ENCODE data around the gene CUZD1. TPM values are rescaled to one million over a fixed set of nuclear protein-coding genes. Genes with fewer than 3 reads are reported as not detected.

The CUZD1 gene
- polyA plus RNA-seq, 1 of the 3 experiments (the other 2 are of a cell fraction), result 0.89 TPM

DNA sequence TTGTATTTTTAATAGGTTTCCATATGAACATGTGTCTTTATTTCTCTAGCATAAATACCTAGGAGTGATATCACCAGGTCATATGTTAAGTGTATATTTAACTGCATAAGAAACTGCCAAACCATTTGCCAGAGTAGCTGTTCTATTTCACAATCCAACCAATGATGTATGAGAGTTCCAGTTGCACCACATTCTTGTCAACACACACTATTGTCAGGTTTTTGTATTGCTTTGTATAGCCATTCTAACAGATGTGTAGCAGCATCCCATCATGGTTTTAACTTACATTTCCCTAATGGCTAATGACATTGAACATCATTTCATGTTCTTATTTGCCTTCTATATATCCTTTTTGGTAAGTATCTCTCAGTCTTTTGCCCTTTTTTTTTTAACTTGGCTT lies 4.1 kb downstream of the CUZD1 start:
- no peak overlapping the region for H3K4me2 ChIP-seq
- POLR2A ChIA-PET, result no interaction called here

DNA sequence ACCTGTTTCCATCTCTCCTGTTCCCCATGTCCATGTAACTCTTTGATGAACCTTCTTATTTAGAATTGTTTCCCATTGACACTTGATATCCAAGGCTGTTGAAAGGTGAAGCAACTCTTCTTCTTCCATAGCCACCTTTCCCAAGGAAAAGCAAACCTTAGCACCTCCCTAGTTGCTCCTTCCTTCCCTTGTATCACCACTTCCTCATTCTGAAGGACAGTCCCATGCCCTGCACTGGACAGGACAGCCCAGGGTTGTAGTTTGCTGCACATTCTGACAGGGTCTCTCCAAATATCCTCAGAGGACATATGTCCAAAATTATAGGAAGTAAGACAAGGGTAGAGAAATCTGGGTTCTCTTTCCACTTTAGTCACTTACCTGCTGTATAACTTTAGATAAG lies 6.2 kb downstream of the CUZD1 start:
- Histone ChIP-seq H3K4me3 (ENCODE audit: low read depth in 2 of 2, low read length in 1 of 2) (no peak overlapping the region), H3F3A (replicated peaks; ENCODE audit: insufficient read depth) (no peaks in the 10 kb centered on the region), H3K36me3 (replicated peaks in 1 of 2; ENCODE audit: control insufficient read depth in 1 of 2, insufficient read depth in 2 of 2, low read length in 1 of 2) (peaks cover 4 to 14% of the 10 kb centered on the region in 2 experiments), H3K4me1 (ENCODE audit: control insufficient read depth in 1 of 2, insufficient read depth in 2 of 2, low read depth in 1 of 2, low read length in 1 of 2) (no peaks in the 10 kb centered on the region), H4K20me1 (ENCODE audit: insufficient read depth) (no peaks in the 10 kb centered on the region), H3K4me2 (no peak overlapping the region), H3K27me3 (ENCODE audit: insufficient read depth) (no peaks in the 10 kb centered on the region), H3K27ac (ENCODE audit: low read depth in 2 of 2, low read length in 1 of 2) (no peak overlapping the region), H3K9me3 (no peaks in the 10 kb centered on the region), H3K79me2 (ENCODE audit: insufficient read depth) (no peaks in the 10 kb centered on the region), H2AFZ (ENCODE audit: low read depth) (no peak overlapping the region), H3K9me2 (no peaks in the 10 kb centered on the region), H3K9ac (no peak overlapping the region)
- TF ChIP-seq GABPA (IDR thresholded peaks at IDR 0.05; ENCODE audit: low read depth) (no peak), EP300 (IDR thresholded peaks at IDR 0.05; ENCODE audit: borderline replicate concordance in 1 of 2, low read depth in 1 of 2, low read length in 1 of 2) (no peak), RFX5 (IDR thresholded peaks at IDR 0.05; ENCODE audit: low read length) (no peak), FOSL2 (IDR thresholded peaks at IDR 0.05; ENCODE audit: borderline replicate concordance, low read depth) (no peak), RCOR1 (IDR thresholded peaks at IDR 0.05; ENCODE audit: low read length) (no peak), MXI1 (IDR thresholded peaks at IDR 0.05; ENCODE audit: low read depth, low read length) (no peak), SIN3A (IDR thresholded peaks at IDR 0.05; ENCODE audit: borderline replicate concordance, low read depth, low read length) (no peak)
- TF ChIP-seq, protein P1, sequence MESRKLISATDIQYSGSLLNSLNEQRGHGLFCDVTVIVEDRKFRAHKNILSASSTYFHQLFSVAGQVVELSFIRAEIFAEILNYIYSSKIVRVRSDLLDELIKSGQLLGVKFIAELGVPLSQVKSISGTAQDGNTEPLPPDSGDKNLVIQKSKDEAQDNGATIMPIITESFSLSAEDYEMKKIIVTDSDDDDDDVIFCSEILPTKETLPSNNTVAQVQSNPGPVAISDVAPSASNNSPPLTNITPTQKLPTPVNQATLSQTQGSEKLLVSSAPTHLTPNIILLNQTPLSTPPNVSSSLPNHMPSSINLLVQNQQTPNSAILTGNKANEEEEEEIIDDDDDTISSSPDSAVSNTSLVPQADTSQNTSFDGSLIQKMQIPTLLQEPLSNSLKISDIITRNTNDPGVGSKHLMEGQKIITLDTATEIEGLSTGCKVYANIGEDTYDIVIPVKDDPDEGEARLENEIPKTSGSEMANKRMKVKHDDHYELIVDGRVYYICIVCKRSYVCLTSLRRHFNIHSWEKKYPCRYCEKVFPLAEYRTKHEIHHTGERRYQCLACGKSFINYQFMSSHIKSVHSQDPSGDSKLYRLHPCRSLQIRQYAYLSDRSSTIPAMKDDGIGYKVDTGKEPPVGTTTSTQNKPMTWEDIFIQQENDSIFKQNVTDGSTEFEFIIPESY (IDR thresholded peaks at IDR 0.05; ENCODE audit: borderline replicate concordance, low read depth), result no peak
- TF ChIP-seq, protein P2, sequence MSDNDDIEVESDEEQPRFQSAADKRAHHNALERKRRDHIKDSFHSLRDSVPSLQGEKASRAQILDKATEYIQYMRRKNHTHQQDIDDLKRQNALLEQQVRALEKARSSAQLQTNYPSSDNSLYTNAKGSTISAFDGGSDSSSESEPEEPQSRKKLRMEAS (IDR thresholded peaks at IDR 0.05; ENCODE audit: low read depth), result no peak
- TF ChIP-seq, protein P3, sequence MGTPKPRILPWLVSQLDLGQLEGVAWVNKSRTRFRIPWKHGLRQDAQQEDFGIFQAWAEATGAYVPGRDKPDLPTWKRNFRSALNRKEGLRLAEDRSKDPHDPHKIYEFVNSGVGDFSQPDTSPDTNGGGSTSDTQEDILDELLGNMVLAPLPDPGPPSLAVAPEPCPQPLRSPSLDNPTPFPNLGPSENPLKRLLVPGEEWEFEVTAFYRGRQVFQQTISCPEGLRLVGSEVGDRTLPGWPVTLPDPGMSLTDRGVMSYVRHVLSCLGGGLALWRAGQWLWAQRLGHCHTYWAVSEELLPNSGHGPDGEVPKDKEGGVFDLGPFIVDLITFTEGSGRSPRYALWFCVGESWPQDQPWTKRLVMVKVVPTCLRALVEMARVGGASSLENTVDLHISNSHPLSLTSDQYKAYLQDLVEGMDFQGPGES (IDR thresholded peaks at IDR 0.05; ENCODE audit: low read depth, low read length), result no peak
- ChIA-PET CTCF (no interaction called here), POLR2A (no interaction called here)
- DNase-seq, result no peak

More for the DNA sequence above, 4.1 kb downstream of the CUZD1 start:
- Histone ChIP-seq H3K79me2 (ENCODE audit: insufficient read depth) (no peaks in the 10 kb centered on the region), H3K4me3 (ENCODE audit: low read depth in 2 of 2, low read length in 1 of 2) (no peak overlapping the region), H3K4me1 (ENCODE audit: control insufficient read depth in 1 of 2, insufficient read depth in 2 of 2, low read depth in 1 of 2, low read length in 1 of 2) (no peaks in the 10 kb centered on the region), H3K27ac (ENCODE audit: low read depth in 2 of 2, low read length in 1 of 2) (no peak overlapping the region), H4K20me1 (ENCODE audit: insufficient read depth) (no peaks in the 10 kb centered on the region), H3K27me3 (ENCODE audit: insufficient read depth) (no peaks in the 10 kb centered on the region), H3K9me2 (no peaks in the 10 kb centered on the region), H3K36me3 (replicated peaks in 1 of 2; ENCODE audit: control insufficient read depth in 1 of 2, insufficient read depth in 2 of 2, low read length in 1 of 2) (peaks cover 4 to 6% of the 10 kb centered on the region in 2 experiments), H3K9me3 (no peaks in the 10 kb centered on the region), H2AFZ (ENCODE audit: low read depth) (no peak overlapping the region), H3K9ac (no peak overlapping the region), H3F3A (replicated peaks; ENCODE audit: insufficient read depth) (no peaks in the 10 kb centered on the region)
- CTCF ChIA-PET, result no interaction called here
- DNase-seq, result no peak
- TF ChIP-seq EZH2phosphoT487 (IDR thresholded peaks at IDR 0.05; ENCODE audit: borderline replicate concordance, low read depth) (no peak), GATA2 (CRISPR knock-in tag; IDR thresholded peaks at IDR 0.05) (no peak), FOXM1 (IDR thresholded peaks at IDR 0.05; ENCODE audit: low read depth) (no peak), TEAD4 (IDR thresholded peaks at IDR 0.05; ENCODE audit: borderline replicate concordance, insufficient read depth) (no peak), JUND (IDR thresholded peaks at IDR 0.05) (no peak)

All from SK-N-SH (cell line).